Measurements from ENCODE around the gene SLITRK6. TPM values are rescaled to one million over a fixed set of nuclear protein-coding genes. Genes with fewer than 3 reads are reported as not detected.
"Not testable (repeated sequence)": the region's sequence is repeated elsewhere in the genome, so short reads cannot be mapped to it uniquely, and the experiment has no call there.

SLITRK6 gene
- total RNA-seq, 4 donors from 2014 or later = 0.91 to 25.7 TPM; not detected in 2

- TF ChIP-seq POLR2A (IDR thresholded peaks at IDR 0.05) (no peak), CTCF (IDR thresholded peaks at IDR 0.05) (no peak)
- H3K36me3 ChIP-seq = no peaks in the 10 kb centered on the region
- intact Hi-C loops (cut with DNase I; ENCODE audit: low total_unique reads) = no loop called here
- H3K4me1 ChIP-seq = no peaks in the 10 kb centered on the region
- H3K9me3 ChIP-seq = no peaks in the 10 kb centered on the region
- no peaks in the 10 kb centered on the region for H3K27me3 ChIP-seq
- no peak for DNase-seq
- H3K4me3 ChIP-seq = no peak overlapping the region
- H3K27ac ChIP-seq = no peak overlapping the region
Measured at GRCh38 chr13:85772367-85772766, 26.9 kb downstream of the SLITRK6 start.

GRCh38 chr13:85771856-85772255, 27.4 kb downstream of the SLITRK6 start:
- Histone ChIP-seq H3K9me3 (no peaks in the 10 kb centered on the region), H3K4me3 (no peak overlapping the region), H3K36me3 (no peaks in the 10 kb centered on the region), H3K27ac (no peak overlapping the region), H3K4me1 (no peaks in the 10 kb centered on the region), H3K27me3 (no peaks in the 10 kb centered on the region)
- intact Hi-C loops (cut with DNase I; ENCODE audit: low total_unique reads) = no loop called here
- TF ChIP-seq POLR2A (IDR thresholded peaks at IDR 0.05) (no peak), CTCF (IDR thresholded peaks at IDR 0.05) (no peak)
- DNase-seq = no peak

GRCh38 chr13:85768946-85769345, 30.3 kb downstream of the SLITRK6 start:
- Histone ChIP-seq H3K9me3 (no peaks in the 10 kb centered on the region), H3K27me3 (no peaks in the 10 kb centered on the region), H3K36me3 (no peaks in the 10 kb centered on the region), H3K4me1 (no peaks in the 10 kb centered on the region), H3K27ac (no peak overlapping the region), H3K4me3 (no peak overlapping the region)
- DNase-seq = no peak
- TF ChIP-seq POLR2A (IDR thresholded peaks at IDR 0.05) (no peak), CTCF (IDR thresholded peaks at IDR 0.05) (no peak)
- intact Hi-C loops (cut with DNase I; ENCODE audit: low total_unique reads) = no loop called here

GRCh38 chr13:85755123-85755522, 44.1 kb downstream of the SLITRK6 start:
- TF ChIP-seq POLR2A (IDR thresholded peaks at IDR 0.05) (no peak), CTCF (IDR thresholded peaks at IDR 0.05) (no peak)
- no peak overlapping the region for H3K27ac ChIP-seq
- no peaks in the 10 kb centered on the region for H3K36me3 ChIP-seq
- no peak overlapping the region for H3K4me3 ChIP-seq
- peaks cover 0 to 4% of the 10 kb centered on the region in 2 donors for H3K27me3 ChIP-seq
- no peak for DNase-seq
- H3K9me3 ChIP-seq = no peaks in the 10 kb centered on the region
- no peaks in the 10 kb centered on the region for H3K4me1 ChIP-seq
- intact Hi-C loops (cut with DNase I; ENCODE audit: low total_unique reads) = no loop called here

- H3K27me3 ChIP-seq; intact Hi-C loops (cut with DNase I; ENCODE audit: low total_unique reads); H3K9me3 ChIP-seq; H3K27ac ChIP-seq; H3K36me3 ChIP-seq; H3K4me1 ChIP-seq; DNase-seq; H3K4me3 ChIP-seq: not testable (repeated sequence)
Measured at GRCh38 chr13:85743201-85743770, 55.9 kb downstream of the SLITRK6 start.

All from uterus (tissue), 4 donors.